Stimulated activated CD8-positive, alpha-beta memory T cell treated with anti-CD3 and anti-CD28 coated beads, Interleukin-4, amount 100 ng/mL, for 48 hours (primary cell): ENCODE measurements around the gene DZANK1.
"Not testable (repeated sequence)": the region's sequence is repeated elsewhere in the genome, so short reads cannot be mapped to it uniquely, and the experiment has no call there.

Experiments used
- DNase-seq: peaks from one replicate; pipeline ENCODE4 v3.0.0-alpha.2; 2020

The DZANK1 gene

GRCh38 chr20:18436847-18437246, 30.0 kb downstream of the DZANK1 start:
- DNase-seq, result no peak

GRCh38 chr20:18431206-18431605, 35.6 kb downstream of the DZANK1 start:
- no peak for DNase-seq

GRCh38 chr20:18430172-18430826, 36.5 kb downstream of the DZANK1 start:
- no peak for DNase-seq

- no peak for DNase-seq
Measured at GRCh38 chr20:18428490-18429173, 38.2 kb downstream of the DZANK1 start.

GRCh38 chr20:18427214-18427613, 39.6 kb downstream of the DZANK1 start:
- no peak for DNase-seq

GRCh38 chr20:18421608-18422007, 45.2 kb downstream of the DZANK1 start:
- no peak for DNase-seq

- DNase-seq, result no peak
Measured at GRCh38 chr20:18416486-18416885, 50.3 kb downstream of the DZANK1 start.

GRCh38 chr20:18414140-18414539, 52.7 kb downstream of the DZANK1 start:
- DNase-seq, result no peak

GRCh38 chr20:18412221-18412901, 54.5 kb downstream of the DZANK1 start:
- no peak for DNase-seq

GRCh38 chr20:18405826-18406225, 61.0 kb downstream of the DZANK1 start:
- no peak for DNase-seq

GRCh38 chr20:18404172-18404571, 62.7 kb downstream of the DZANK1 start:
- no peak for DNase-seq

- no peak for DNase-seq
Measured at GRCh38 chr20:18403269-18403668, 63.6 kb downstream of the DZANK1 start.

- DNase-seq, result no peak
Measured at GRCh38 chr20:18401305-18401704, 65.5 kb downstream of the DZANK1 start.

GRCh38 chr20:18400460-18400859, 66.4 kb downstream of the DZANK1 start:
- no peak for DNase-seq

- DNase-seq, result not testable (repeated sequence)
Measured at GRCh38 chr20:18398713-18399112, 68.1 kb downstream of the DZANK1 start.

- no peak for DNase-seq
Measured at GRCh38 chr20:18397030-18397429, 69.8 kb downstream of the DZANK1 start.

GRCh38 chr20:18395544-18395943, 71.3 kb downstream of the DZANK1 start:
- DNase-seq, result no peak

GRCh38 chr20:18394363-18394762, 72.5 kb downstream of the DZANK1 start:
- no peak for DNase-seq

GRCh38 chr20:18391686-18392085, 75.1 kb downstream of the DZANK1 start:
- DNase-seq, result no peak

GRCh38 chr20:18390201-18390600, 76.6 kb downstream of the DZANK1 start:
- no peak for DNase-seq

- DNase-seq, result no peak
Measured at GRCh38 chr20:18388860-18389259, 78.0 kb downstream of the DZANK1 start.

- DNase-seq, result no peak
Measured at GRCh38 chr20:18380908-18381529, 85.8 kb downstream of the DZANK1 start.

GRCh38 chr20:18377896-18378481, 88.8 kb downstream of the DZANK1 start:
- DNase-seq, result no peak
